CD4-positive, alpha-beta T cell (primary cell): ENCODE measurements around the gene CTNNA2. TPM values are rescaled to one million over a fixed set of nuclear protein-coding genes. Genes with fewer than 3 reads are reported as not detected.

Experiments used
- ATAC-seq: fragments of 200-7000 bp; cut with Tn5 transposase; one replicate; pipeline ENCODE4 v1.10.0; 2022; ENCODE audit warnings: mild to moderate bottlenecking; ENCODE audit not compliant: poor library complexity
- CTCF ChIA-PET: fragments of 350-600 bp; sonication (Branson Sonifier 250); formaldehyde crosslinking; loops from one replicate; lab custom pipeline; 2021; ENCODE audit warnings: antibody characterized with exemption, inconsistent platforms; lab: Charles Lee
- POLR2A ChIA-PET: fragments of 350-600 bp; sonication (Branson Sonifier 250); formaldehyde crosslinking; loops from one replicate; lab custom pipeline; 2021; ENCODE audit warnings: antibody characterized with exemption, inconsistent platforms; lab: Charles Lee
- DNase-seq, 14 experiments: peaks; one replicate each; pipeline ENCODE4 v3.0.0-alpha.2; 2013 to 2020; ENCODE audit warnings: mixed read lengths in 2 of 14
- H3K27ac ChIP-seq, 2 donors: one replicate each; pipeline versions ENCODE4 v1.5.1 to v1.7.0; 2013; ENCODE audit warnings: low read length in 2 of 2, low read depth in 1 of 2, mild to moderate bottlenecking in 1 of 2
- H3K27me3 ChIP-seq, 2 experiments: 1 replicate in 1 of 2; 2 replicates in 1 of 2; pipeline versions ENCODE4 v1.6.1 to v1.7.0; 2013; ENCODE audit warnings: low read length in 2 of 2, control low read depth in 1 of 2, mild to moderate bottlenecking in 1 of 2, moderate library complexity in 1 of 2; ENCODE audit not compliant: insufficient read depth in 2 of 2, control insufficient read depth in 1 of 2
- H3K36me3 ChIP-seq: one replicate; pipeline ENCODE4 v1.6.1; 2013; ENCODE audit warnings: low read length, control low read depth; ENCODE audit not compliant: insufficient read depth
- H3K4me1 ChIP-seq: one replicate; pipeline ENCODE4 v1.6.1; 2013; ENCODE audit warnings: low read length, control low read depth; ENCODE audit not compliant: insufficient read depth
- H3K4me3 ChIP-seq: one replicate; pipeline ENCODE4 v1.5.1; 2013; ENCODE audit warnings: mild to moderate bottlenecking, low read length, moderate library complexity
- H3K9me3 ChIP-seq, 2 experiments: 1 replicate in 1 of 2; 2 replicates in 1 of 2; pipeline versions ENCODE4 v1.6.1 to v1.7.0; 2013; ENCODE audit warnings: low read length in 2 of 2, mild to moderate bottlenecking in 2 of 2, control low read depth in 1 of 2, moderate library complexity in 1 of 2; ENCODE audit not compliant: control insufficient read depth in 1 of 2, insufficient read depth in 1 of 2
- H3K27ac Mint-ChIP-seq: one replicate; pipeline ENCODE4 v1.8.0; 2020; ENCODE audit warnings: mixed read lengths
- H3K27me3 Mint-ChIP-seq: one replicate; pipeline ENCODE4 v1.8.0; 2021; ENCODE audit warnings: mixed read lengths
- H3K36me3 Mint-ChIP-seq: one replicate; pipeline ENCODE4 v1.8.0; 2021; ENCODE audit warnings: low read depth, mixed read lengths
- H3K4me1 Mint-ChIP-seq: one replicate; pipeline ENCODE4 v1.8.0; 2021; ENCODE audit warnings: low read depth, mixed read lengths
- H3K4me3 Mint-ChIP-seq: one replicate; pipeline ENCODE4 v1.8.0; 2020; ENCODE audit warnings: mild to moderate bottlenecking, mixed read lengths
- H3K9me3 Mint-ChIP-seq: one replicate; pipeline ENCODE4 v1.8.0; 2020; ENCODE audit warnings: mixed read lengths
- CTCF ChIP-seq: fragments of 200-600 bp; IDR thresholded peaks from one replicate; pipeline ENCODE4 v1.8.0; 2022; ENCODE audit warnings: antibody characterized with exemption, mild to moderate bottlenecking
- intact Hi-C, 2 experiments: fragments of 100-400 bp; cut with DNase I in 1 of 2; cut with micrococcal nuclease in 1 of 2; formaldehyde crosslinking; loops; one replicate each; pipeline versions ENCODE4 v1.15.1 to v1.9.0; 2023 to 2025; cut with DNase I, micrococcal nuclease
- total RNA-seq, 174 experiments: library from RNA in 2 of 174; stranded (reverse) in 2 of 174; gene quantifications; one replicate each; pipeline ENCODE4 v1.2.3 and lab custom pipeline; 2021 to 2026

The CTNNA2 gene
- total RNA-seq, 2 experiments from 2014 or later, result not detected

DNA sequence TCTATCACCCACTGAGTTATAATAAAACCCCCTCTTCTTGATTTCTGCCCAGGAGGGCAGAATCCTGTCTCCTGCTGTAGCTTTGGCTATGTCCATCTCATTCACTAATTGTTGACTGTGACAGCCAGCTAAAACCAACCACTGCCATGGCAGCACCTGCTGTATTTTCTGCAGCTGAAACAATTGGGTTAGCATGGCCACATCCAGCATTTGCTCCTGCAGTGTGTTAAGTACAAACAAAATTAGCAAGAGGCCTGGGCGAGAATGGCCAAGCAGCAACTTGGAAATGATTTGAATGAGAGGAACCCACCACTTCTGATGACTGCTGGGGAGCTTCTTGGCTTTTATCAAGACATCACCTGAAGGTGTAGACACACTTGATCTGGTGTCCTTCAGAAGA, 881.1 kb downstream of the CTNNA2 start:
- CTCF ChIA-PET, result no interaction called here
- intact Hi-C loops, result no loop called here

GRCh38 chr2:80395251-80395650, 882.4 kb downstream of the CTNNA2 start:
- Mint-ChIP-seq H3K4me3 (no peak overlapping the region), H3K9me3 (peaks cover 17% of the 10 kb centered on the region), H3K27ac (no peak overlapping the region), H3K27me3 (no peaks in the 10 kb centered on the region), H3K4me1 (no peaks in the 10 kb centered on the region), H3K36me3 (no peaks in the 10 kb centered on the region)
- peaks cover 0 to 2% of the 10 kb centered on the region in 2 experiments for H3K9me3 ChIP-seq
- no peaks in the 10 kb centered on the region for H3K4me1 ChIP-seq
- H3K27me3 ChIP-seq, result no peaks in the 10 kb centered on the region
- H3K4me3 ChIP-seq, result no peak overlapping the region
- ChIA-PET CTCF (no interaction called here), POLR2A (no interaction called here)
- H3K36me3 ChIP-seq, result no peaks in the 10 kb centered on the region
- DNase-seq, result no peak
- no peak for TF ChIP-seq CTCF
- no peak overlapping the region for H3K27ac ChIP-seq
- intact Hi-C loops, result no loop called here
- ATAC-seq, result no peak

More for the DNA sequence above, 881.1 kb downstream of the CTNNA2 start:
- no peak for TF ChIP-seq CTCF
- H3K27ac ChIP-seq, result no peak overlapping the region
- Mint-ChIP-seq H3K27ac (no peak overlapping the region), H3K27me3 (no peaks in the 10 kb centered on the region), H3K9me3 (peaks cover 12% of the 10 kb centered on the region), H3K4me1 (no peaks in the 10 kb centered on the region), H3K4me3 (no peak overlapping the region), H3K36me3 (no peaks in the 10 kb centered on the region)
- no peak overlapping the region for H3K4me3 ChIP-seq
- no peaks in the 10 kb centered on the region for H3K36me3 ChIP-seq
- H3K4me1 ChIP-seq, result no peaks in the 10 kb centered on the region
- POLR2A ChIA-PET, result no interaction called here
- ATAC-seq (no peak), DNase-seq (no peak)
- H3K27me3 ChIP-seq, result no peaks in the 10 kb centered on the region
- H3K9me3 ChIP-seq, result no peaks in the 10 kb centered on the region

- DNase-seq, result no peak
- no peak for ATAC-seq
- CTCF ChIA-PET, result no interaction called here
- Histone ChIP-seq H3K9me3 (peaks cover 0 to 3% of the 10 kb centered on the region in 2 experiments), H3K36me3 (no peaks in the 10 kb centered on the region), H3K4me1 (no peaks in the 10 kb centered on the region), H3K27me3 (no peaks in the 10 kb centered on the region), H3K27ac (no peak overlapping the region), H3K4me3 (no peak overlapping the region)
- no peak overlapping the region for H3K27ac Mint-ChIP-seq
- no peaks in the 10 kb centered on the region for H3K4me1 Mint-ChIP-seq
- intact Hi-C loops, result no loop called here
- peaks cover 19% of the 10 kb centered on the region for H3K9me3 Mint-ChIP-seq
- H3K36me3 Mint-ChIP-seq, result no peaks in the 10 kb centered on the region
- TF ChIP-seq CTCF, result no peak
- POLR2A ChIA-PET, result no interaction called here
- no peak overlapping the region for H3K4me3 Mint-ChIP-seq
- no peaks in the 10 kb centered on the region for H3K27me3 Mint-ChIP-seq
Measured at GRCh38 chr2:80396276-80396675, 883.4 kb downstream of the CTNNA2 start.
